Posterior cingulate gyrus (tissue), 11 donors: ENCODE results near the gene SLC25A26.
"Not testable (repeated sequence)": the region's sequence is repeated elsewhere in the genome, so short reads cannot be mapped to it uniquely, and the experiment has no call there.

ENCODE experiments used
- DNase-seq, 10 donors: peaks; one replicate each; pipeline versions ENCODE4 v3.0.0 to v3.0.0-alpha.2; 2020 to 2021; ENCODE audit warnings: mixed read lengths in 3 of 10
- intact Hi-C: fragments of 100-400 bp; cut with DNase I; formaldehyde crosslinking; loops from one replicate; pipeline ENCODE4 v1.15.1; 2023

The SLC25A26 gene

GRCh38 chr3:66306991-66307390 lies 86.2 kb downstream of the SLC25A26 start:
- intact Hi-C loops, DNase-seq: not testable (repeated sequence)

- intact Hi-C loops: no loop called here
- no peak for DNase-seq
Observed at GRCh38 chr3:66312039-66312438, 91.2 kb downstream of the SLC25A26 start.

- intact Hi-C loops: no loop called here
- DNase-seq: no peak
Observed at GRCh38 chr3:66314455-66314854, 93.7 kb downstream of the SLC25A26 start.

GRCh38 chr3:66317750-66318376 lies 97.1 kb downstream of the SLC25A26 start:
- intact Hi-C loops: no loop called here
- peak in 5 of 10 donors; percentile 18 to 83 (median 38) for DNase-seq

GRCh38 chr3:66320390-66320789 lies 99.6 kb downstream of the SLC25A26 start:
- no peak for DNase-seq
- intact Hi-C loops: no loop called here

GRCh38 chr3:66322436-66322835 lies 101.6 kb downstream of the SLC25A26 start:
- intact Hi-C loops: no loop called here

GRCh38 chr3:66326340-66326739 lies 105.5 kb downstream of the SLC25A26 start:
- peak in 2 of 10 donors; percentile 58 to 75 for DNase-seq
- intact Hi-C loops: no loop called here

More at GRCh38 chr3:66322436-66322835, 101.6 kb downstream of the SLC25A26 start:
- DNase-seq: no peak

- intact Hi-C loops: no loop called here
- no peak for DNase-seq
Observed at GRCh38 chr3:66335671-66336070, 114.9 kb downstream of the SLC25A26 start.

- DNase-seq: no peak
Observed at GRCh38 chr3:66336333-66336766, 115.5 kb downstream of the SLC25A26 start.

GRCh38 chr3:66338927-66339326 lies 118.1 kb downstream of the SLC25A26 start:
- intact Hi-C loops: no loop called here
- DNase-seq: no peak

More at GRCh38 chr3:66336333-66336766, 115.5 kb downstream of the SLC25A26 start:
- intact Hi-C loops: no loop called here

- intact Hi-C loops: no loop called here
- DNase-seq: no peak
Observed at GRCh38 chr3:66342717-66343356, 122.0 kb downstream of the SLC25A26 start.

GRCh38 chr3:66344391-66344811 lies 123.6 kb downstream of the SLC25A26 start:
- no peak for DNase-seq
- intact Hi-C loops: no loop called here

GRCh38 chr3:66344848-66345578 lies 124.2 kb downstream of the SLC25A26 start:
- DNase-seq: no peak
- intact Hi-C loops: no loop called here

GRCh38 chr3:66348704-66349103 lies 127.9 kb downstream of the SLC25A26 start:
- DNase-seq: peak in 1 of 10 donors; percentile 29
- intact Hi-C loops: no loop called here

- intact Hi-C loops: no loop called here
Observed at GRCh38 chr3:66350601-66351000, 129.8 kb downstream of the SLC25A26 start.

GRCh38 chr3:66353039-66353438 lies 132.2 kb downstream of the SLC25A26 start:
- intact Hi-C loops: no loop called here
- no peak for DNase-seq

More at GRCh38 chr3:66350601-66351000, 129.8 kb downstream of the SLC25A26 start:
- DNase-seq: no peak

GRCh38 chr3:66353530-66353929 lies 132.7 kb downstream of the SLC25A26 start:
- intact Hi-C loops: no loop called here
- no peak for DNase-seq

GRCh38 chr3:66354001-66354400 lies 133.2 kb downstream of the SLC25A26 start:
- no peak for DNase-seq
- intact Hi-C loops: no loop called here

GRCh38 chr3:66355394-66355793 lies 134.6 kb downstream of the SLC25A26 start:
- DNase-seq: no peak
- intact Hi-C loops: no loop called here

GRCh38 chr3:66355997-66356396 lies 135.2 kb downstream of the SLC25A26 start:
- intact Hi-C loops: no loop called here
- no peak for DNase-seq

- no peak for DNase-seq
- intact Hi-C loops: no loop called here
Observed at GRCh38 chr3:66361356-66361755, 140.6 kb downstream of the SLC25A26 start.
